HG03571 (cell line): ENCODE data around the gene FAM222A.

Experiments used
- ATAC-seq: cut with Tn5 transposase; IDR thresholded peaks from one replicate; pipeline ENCODE4 v1.9.1; 2021; ENCODE audit not compliant: unreplicated experiment

FAM222A gene

GRCh38 chr12:109817627-109818231 is 104.1 kb downstream of the FAM222A start:
- no peak for ATAC-seq

- ATAC-seq, result no peak
Observed at GRCh38 chr12:109818253-109818652, 104.6 kb downstream of the FAM222A start.

GRCh38 chr12:109818905-109819500 is 105.4 kb downstream of the FAM222A start:
- no peak for ATAC-seq
